ENCODE measurements around the gene NECTIN2. TPM values are rescaled to one million over a fixed set of nuclear protein-coding genes. Genes with fewer than 3 reads are reported as not detected.

NECTIN2 gene
- total RNA-seq, 1 experiment from 2014 or later, result 104 TPM

DNA sequence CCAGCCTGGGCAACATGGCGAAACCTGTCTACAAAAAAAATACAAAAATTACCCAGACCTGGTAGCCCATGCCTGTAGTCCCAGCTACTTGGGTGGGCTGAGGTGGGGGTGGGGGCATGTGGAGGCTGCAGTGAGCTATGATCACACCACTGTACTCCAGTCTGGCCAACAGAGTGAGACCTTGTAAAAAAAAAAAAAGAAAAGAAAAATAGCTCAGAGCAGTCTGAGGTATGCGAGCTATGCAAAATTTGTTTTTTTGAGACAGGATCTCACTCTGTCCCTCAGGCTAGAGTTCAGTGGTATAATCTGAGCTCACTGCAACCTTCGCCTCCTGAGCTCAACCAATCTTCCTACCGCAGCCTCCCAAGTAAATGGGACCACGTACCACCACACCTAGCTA, 37.8 kb downstream of the NECTIN2 start:
- Histone ChIP-seq H3K27ac (ENCODE audit: low read length) (no peak overlapping the region), H3K27me3 (ENCODE audit: control insufficient read depth, insufficient read depth, low read length) (no peaks in the 10 kb centered on the region), H3K9me3 (ENCODE audit: control insufficient read depth, insufficient read depth, low read depth, low read length) (no peaks in the 10 kb centered on the region), H3K36me3 (ENCODE audit: control insufficient read depth, insufficient read depth, low read length) (no peaks in the 10 kb centered on the region), H3K4me1 (ENCODE audit: control insufficient read depth, insufficient read depth, low read length) (no peaks in the 10 kb centered on the region), H3K4me3 (ENCODE audit: low read depth in 2 of 2, low read length in 2 of 2) (no peak overlapping the region)
- intact Hi-C loops (cut with micrococcal nuclease; ENCODE audit: unreplicated experiment) (no loop called here), in situ Hi-C loops (cut with HindIII; ENCODE audit: low pct_unique_long_range_greater_than_20kb, low sequenced_read_pairs) (no loop called here)
- POLR2A ChIA-PET, result no interaction called here
- no peak for TF ChIP-seq CTCF (IDR thresholded peaks at IDR 0.05)
- TF ChIP-seq, protein P1, sequence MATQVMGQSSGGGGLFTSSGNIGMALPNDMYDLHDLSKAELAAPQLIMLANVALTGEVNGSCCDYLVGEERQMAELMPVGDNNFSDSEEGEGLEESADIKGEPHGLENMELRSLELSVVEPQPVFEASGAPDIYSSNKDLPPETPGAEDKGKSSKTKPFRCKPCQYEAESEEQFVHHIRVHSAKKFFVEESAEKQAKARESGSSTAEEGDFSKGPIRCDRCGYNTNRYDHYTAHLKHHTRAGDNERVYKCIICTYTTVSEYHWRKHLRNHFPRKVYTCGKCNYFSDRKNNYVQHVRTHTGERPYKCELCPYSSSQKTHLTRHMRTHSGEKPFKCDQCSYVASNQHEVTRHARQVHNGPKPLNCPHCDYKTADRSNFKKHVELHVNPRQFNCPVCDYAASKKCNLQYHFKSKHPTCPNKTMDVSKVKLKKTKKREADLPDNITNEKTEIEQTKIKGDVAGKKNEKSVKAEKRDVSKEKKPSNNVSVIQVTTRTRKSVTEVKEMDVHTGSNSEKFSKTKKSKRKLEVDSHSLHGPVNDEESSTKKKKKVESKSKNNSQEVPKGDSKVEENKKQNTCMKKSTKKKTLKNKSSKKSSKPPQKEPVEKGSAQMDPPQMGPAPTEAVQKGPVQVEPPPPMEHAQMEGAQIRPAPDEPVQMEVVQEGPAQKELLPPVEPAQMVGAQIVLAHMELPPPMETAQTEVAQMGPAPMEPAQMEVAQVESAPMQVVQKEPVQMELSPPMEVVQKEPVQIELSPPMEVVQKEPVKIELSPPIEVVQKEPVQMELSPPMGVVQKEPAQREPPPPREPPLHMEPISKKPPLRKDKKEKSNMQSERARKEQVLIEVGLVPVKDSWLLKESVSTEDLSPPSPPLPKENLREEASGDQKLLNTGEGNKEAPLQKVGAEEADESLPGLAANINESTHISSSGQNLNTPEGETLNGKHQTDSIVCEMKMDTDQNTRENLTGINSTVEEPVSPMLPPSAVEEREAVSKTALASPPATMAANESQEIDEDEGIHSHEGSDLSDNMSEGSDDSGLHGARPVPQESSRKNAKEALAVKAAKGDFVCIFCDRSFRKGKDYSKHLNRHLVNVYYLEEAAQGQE (IDR thresholded peaks at IDR 0.05; ENCODE audit: insufficient read depth in 1 of 2, low read depth in 2 of 2, low read length in 1 of 2), result no peak
- TF ChIP-seq POLR2AphosphoS5 (IDR thresholded peaks at IDR 0.05; ENCODE audit: low read depth, low read length), result no peak
- TF ChIP-seq TCF7L2 (IDR thresholded peaks at IDR 0.05; ENCODE audit: low read depth, low read length), result no peak
- TF ChIP-seq SIN3A (IDR thresholded peaks at IDR 0.05; ENCODE audit: borderline replicate concordance, insufficient read depth, low read depth, low read length), result no peak
- BruUV-seq (replicated peaks), result no TSS peak
- ATAC-seq, result no peak
- DNase-seq (ENCODE audit: low read depth, low spot score), result no peak
- CTCF ChIA-PET, result interaction anchor here (0.7 kb wide), 1 partner anchor 71 kb away, joined by 4 read pairs; no protein-coding TSS in a partner anchor

- Histone ChIP-seq H3K27me3 (ENCODE audit: control insufficient read depth, insufficient read depth, low read length) (no peaks in the 10 kb centered on the region), H3K4me3 (ENCODE audit: low read depth in 2 of 2, low read length in 2 of 2) (no peak overlapping the region), H3K4me1 (ENCODE audit: control insufficient read depth, insufficient read depth, low read length) (no peaks in the 10 kb centered on the region), H3K9me3 (ENCODE audit: control insufficient read depth, insufficient read depth, low read depth, low read length) (no peaks in the 10 kb centered on the region), H3K27ac (ENCODE audit: low read length) (no peak overlapping the region), H3K36me3 (ENCODE audit: control insufficient read depth, insufficient read depth, low read length) (no peaks in the 10 kb centered on the region)
- ATAC-seq (no peak), DNase-seq (ENCODE audit: low read depth, low spot score) (no peak)
- BruUV-seq (replicated peaks), result no TSS peak
- ChIA-PET CTCF (no interaction called here), POLR2A (no interaction called here)
- TF ChIP-seq TCF7L2 (IDR thresholded peaks at IDR 0.05; ENCODE audit: low read depth, low read length) (no peak), CTCF (IDR thresholded peaks at IDR 0.05) (no peak), POLR2AphosphoS5 (IDR thresholded peaks at IDR 0.05; ENCODE audit: low read depth, low read length) (no peak), SIN3A (IDR thresholded peaks at IDR 0.05; ENCODE audit: borderline replicate concordance, insufficient read depth, low read depth, low read length) (no peak)
- TF ChIP-seq, protein P1 (IDR thresholded peaks at IDR 0.05; ENCODE audit: insufficient read depth in 1 of 2, low read depth in 2 of 2, low read length in 1 of 2), result no peak
- intact Hi-C loops (cut with micrococcal nuclease; ENCODE audit: unreplicated experiment), result no loop called here
- in situ Hi-C loops (cut with HindIII; ENCODE audit: low pct_unique_long_range_greater_than_20kb, low sequenced_read_pairs), result no loop called here
These were observed 38.5 kb downstream of the NECTIN2 start for GRCh38 chr19:44884566-44884965.
